Stimulated activated CD8-positive, alpha-beta memory T cell treated with anti-CD3 and anti-CD28 coated beads, Interleukin-15, amount 100 ng/mL, for 24 hours (primary cell): ENCODE data around the gene TSTD1.
"Not testable (repeated sequence)": the region's sequence is repeated elsewhere in the genome, so short reads cannot be mapped to it uniquely, and the experiment has no call there.

Experiments
- DNase-seq: peaks from one replicate; pipeline ENCODE4 v3.0.0-alpha.2; 2020; ENCODE audit warnings: low read depth

The TSTD1 gene

GRCh38 chr1:161009602-161010211 is 29.1 kb downstream of the TSTD1 start:
- no peak for DNase-seq

GRCh38 chr1:161008869-161009510 is 29.8 kb downstream of the TSTD1 start:
- DNase-seq, result no peak

- DNase-seq, result no peak
Measured at GRCh38 chr1:161007369-161007768, 31.4 kb downstream of the TSTD1 start.

GRCh38 chr1:161006563-161006962 is 32.2 kb downstream of the TSTD1 start:
- no peak for DNase-seq

- DNase-seq, result no peak
Measured at GRCh38 chr1:161001525-161001924, 37.2 kb downstream of the TSTD1 start.

GRCh38 chr1:161000736-161001480 is 37.9 kb downstream of the TSTD1 start:
- DNase-seq, result no peak

GRCh38 chr1:160999376-160999775 is 39.4 kb downstream of the TSTD1 start:
- no peak for DNase-seq

GRCh38 chr1:160997323-160998038 is 41.3 kb downstream of the TSTD1 start:
- no peak for DNase-seq

- DNase-seq, result no peak
Measured at GRCh38 chr1:160996178-160996577, 42.6 kb downstream of the TSTD1 start.

- DNase-seq, result no peak
Measured at GRCh38 chr1:160993544-160994193, 45.1 kb downstream of the TSTD1 start.

- not testable (repeated sequence) for DNase-seq
Measured at GRCh38 chr1:160992036-160992435, 46.7 kb downstream of the TSTD1 start.
